Epithelial cell of prostate (primary cell): ENCODE results near the gene GLI3.
A peak's percentile ranks its signal among the peaks of the same experiment; 100 is the strongest.

Source experiments
- DNase-seq: peaks from one replicate; pipeline ENCODE4 v3.0.0-alpha.2; 2011; ENCODE audit warnings: low read depth, low spot score
- H3K27ac ChIP-seq: fragments of 450-650 bp; 2 replicates; pipeline ENCODE4 v1.5.1; 2017; ENCODE audit warnings: mild to moderate bottlenecking

The GLI3 gene

GRCh38 chr7:42237811-42238541, 967 bp upstream of the GLI3 start:
- peak overlapping the region; percentile 75 for H3K27ac ChIP-seq
- DNase-seq: no peak

GRCh38 chr7:42236266-42236975, 588 bp downstream of the GLI3 start:
- DNase-seq: no peak
- peak overlapping the region; percentile 75 for H3K27ac ChIP-seq

GRCh38 chr7:42235741-42236161, 1.3 kb downstream of the GLI3 start:
- DNase-seq: no peak
- H3K27ac ChIP-seq: no peak overlapping the region

GRCh38 chr7:42234736-42235135, 2.3 kb downstream of the GLI3 start:
- no peak for DNase-seq
- no peak overlapping the region for H3K27ac ChIP-seq

GRCh38 chr7:42233695-42234331, 3.2 kb downstream of the GLI3 start:
- DNase-seq: no peak
- no peak overlapping the region for H3K27ac ChIP-seq

- no peak for DNase-seq
Measured at GRCh38 chr7:42233171-42233570, 3.8 kb downstream of the GLI3 start.

GRCh38 chr7:42232275-42232674, 4.7 kb downstream of the GLI3 start:
- peak; percentile 61 for DNase-seq
- no peak overlapping the region for H3K27ac ChIP-seq

More at GRCh38 chr7:42233171-42233570, 3.8 kb downstream of the GLI3 start:
- no peak overlapping the region for H3K27ac ChIP-seq

- DNase-seq: no peak
- no peak overlapping the region for H3K27ac ChIP-seq
Measured at GRCh38 chr7:42231043-42231787, 5.8 kb downstream of the GLI3 start.

- no peak overlapping the region for H3K27ac ChIP-seq
- no peak for DNase-seq
Measured at GRCh38 chr7:42227936-42228591, 8.9 kb downstream of the GLI3 start.

GRCh38 chr7:42227541-42227935, 9.5 kb downstream of the GLI3 start:
- no peak for DNase-seq
- H3K27ac ChIP-seq: no peak overlapping the region

- H3K27ac ChIP-seq: no peak overlapping the region
- DNase-seq: no peak
Measured at GRCh38 chr7:42227021-42227420, 10.0 kb downstream of the GLI3 start.

GRCh38 chr7:42226354-42226941, 10.6 kb downstream of the GLI3 start:
- no peak overlapping the region for H3K27ac ChIP-seq
- DNase-seq: no peak

GRCh38 chr7:42224391-42225003, 12.5 kb downstream of the GLI3 start:
- no peak for DNase-seq
- H3K27ac ChIP-seq: no peak overlapping the region

- no peak for DNase-seq
- no peak overlapping the region for H3K27ac ChIP-seq
Measured at GRCh38 chr7:42222891-42223290, 14.1 kb downstream of the GLI3 start.

GRCh38 chr7:42222125-42222524, 14.9 kb downstream of the GLI3 start:
- H3K27ac ChIP-seq: peak overlapping the region; percentile 10
- no peak for DNase-seq

GRCh38 chr7:42221304-42221703, 15.7 kb downstream of the GLI3 start:
- no peak for DNase-seq

GRCh38 chr7:42219447-42219846, 17.6 kb downstream of the GLI3 start:
- DNase-seq: peak; percentile 59
- peak overlapping the region; percentile 63 for H3K27ac ChIP-seq

More at GRCh38 chr7:42221304-42221703, 15.7 kb downstream of the GLI3 start:
- H3K27ac ChIP-seq: no peak overlapping the region

- no peak overlapping the region for H3K27ac ChIP-seq
- no peak for DNase-seq
Measured at GRCh38 chr7:42218248-42218647, 18.8 kb downstream of the GLI3 start.

- DNase-seq: no peak
- no peak overlapping the region for H3K27ac ChIP-seq
Measured at GRCh38 chr7:42217548-42217947, 19.5 kb downstream of the GLI3 start.
